H1 (cell line): Measurements from ENCODE around the gene MEDAG. TPM values are rescaled to one million over a fixed set of nuclear protein-coding genes. Genes with fewer than 3 reads are reported as not detected.

Experiments used
- CTCF ChIA-PET: fragments of 300-600 bp; sonication (Branson Sonifier 250); formaldehyde crosslinking; loops from one replicate; lab custom pipeline; 2021; ENCODE audit not compliant: partially characterized antibody; lab: Charles Lee
- POLR2A ChIA-PET: fragments of 300-600 bp; sonication (Branson Sonifier 250); formaldehyde crosslinking; loops from one replicate; lab custom pipeline; 2021; ENCODE audit warnings: inconsistent platforms; ENCODE audit not compliant: partially characterized antibody; lab: Charles Lee
- DNase-seq, 2 experiments: peaks; one replicate each; pipeline versions ENCODE4 v3.0.0 to v3.0.0-alpha.2; 2010 to 2022; ENCODE audit warnings: low spot score in 2 of 2, low read depth in 1 of 2, mixed read lengths in 1 of 2
- FAIRE-seq: peaks from 2 replicates; lab custom pipeline; 2011; peaks lifted over from hg19 to GRCh38; lab: Jason Lieb, UNC
- H2AFZ ChIP-seq: 2 replicates; pipeline ENCODE4 v1.8.1; 2012; ENCODE audit warnings: low read length, inconsistent platforms
- H2AK5ac ChIP-seq: 2 replicates; pipeline ENCODE4 v1.6.1; 2013; ENCODE audit warnings: low read depth, low read length
- H2BK120ac ChIP-seq: replicated peaks from 2 replicates; pipeline ENCODE3; 2013; ENCODE audit warnings: low read depth, low read length, inconsistent platforms
- H2BK12ac ChIP-seq: 2 replicates; pipeline ENCODE4 v1.6.1; 2013; ENCODE audit warnings: low read depth, low read length
- H2BK15ac ChIP-seq: 2 replicates; pipeline ENCODE4 v1.6.1; 2013; ENCODE audit warnings: low read length
- H2BK20ac ChIP-seq: 2 replicates; pipeline ENCODE4 v1.6.1; 2013; ENCODE audit warnings: low read length
- H2BK5ac ChIP-seq: 2 replicates; pipeline ENCODE4 v1.6.1; 2013; ENCODE audit warnings: low read depth, low read length
- H3K14ac ChIP-seq: 2 replicates; pipeline ENCODE4 v1.6.1; 2013; ENCODE audit warnings: inconsistent platforms; ENCODE audit not compliant: insufficient read length
- H3K18ac ChIP-seq: 2 replicates; pipeline ENCODE4 v1.6.1; 2013; ENCODE audit warnings: low read length; ENCODE audit errors: extremely low read depth
- H3K23ac ChIP-seq: 2 replicates; pipeline ENCODE4 v1.6.1; 2013; ENCODE audit warnings: inconsistent platforms; ENCODE audit not compliant: insufficient read length
- H3K23me2 ChIP-seq: 2 replicates; pipeline ENCODE4 v1.6.1; 2013; ENCODE audit warnings: low read depth, low read length
- H3K27ac ChIP-seq: 2 replicates; pipeline ENCODE4 v1.6.1; 2011; ENCODE audit warnings: low read depth, low read length, inconsistent platforms
- H3K27me3 ChIP-seq, 4 experiments: replicated peaks in 1 of 4; 1 replicate in 1 of 4; 2 replicates in 3 of 4; pipeline versions ENCODE4 v1.6.1 to v1.8.1; 2011 to 2013; ENCODE audit warnings: low read length in 3 of 4, mild to moderate bottlenecking in 3 of 4, inconsistent platforms in 2 of 4, mixed read lengths in 2 of 4, moderate library complexity in 1 of 4; ENCODE audit not compliant: control insufficient read depth in 3 of 4, insufficient read depth in 3 of 4; ENCODE audit errors: extremely low read depth in 1 of 4
- H3K36me3 ChIP-seq, 4 experiments: 2 replicates each; pipeline versions ENCODE4 v1.6.1 to v1.8.1; 2011 to 2013; ENCODE audit warnings: mild to moderate bottlenecking in 4 of 4, low read length in 3 of 4, moderate library complexity in 2 of 4, control low read depth in 1 of 4, inconsistent platforms in 1 of 4; ENCODE audit not compliant: insufficient read depth in 4 of 4, control insufficient read depth in 2 of 4
- H3K4ac ChIP-seq: replicated peaks from 2 replicates; pipeline ENCODE3; 2013; ENCODE audit warnings: low read length, low read depth, mixed read lengths, inconsistent platforms; ENCODE audit not compliant: insufficient read length
- H3K4me1 ChIP-seq, 4 experiments: replicated peaks in 1 of 4; 1 replicate in 1 of 4; 2 replicates in 3 of 4; pipeline versions ENCODE4 v1.6.1 to v1.8.1; 2011 to 2013; ENCODE audit warnings: low read length in 3 of 4, inconsistent platforms in 2 of 4, mixed read lengths in 1 of 4; ENCODE audit not compliant: insufficient read depth in 4 of 4, control insufficient read depth in 3 of 4
- H3K4me2 ChIP-seq, 2 experiments: 2 replicates each; pipeline versions ENCODE4 v1.6.1 to v1.8.1; 2011 to 2013; ENCODE audit warnings: low read depth in 2 of 2, low read length in 2 of 2, control low read depth in 1 of 2, inconsistent platforms in 1 of 2, mild to moderate bottlenecking in 1 of 2; ENCODE audit not compliant: insufficient read depth in 1 of 2
- H3K4me3 ChIP-seq, 4 experiments: fragments of 200-600, 300-600 bp in 1 of 4; sonication (generic), shearing (Covaris generic), sonication (Bioruptor Twin) in 1 of 4; 2 replicates each; pipeline versions ENCODE4 v1.5.1 to v1.8.1; 2011 to 2016; ENCODE audit warnings: low read length in 4 of 4, low read depth in 3 of 4, control low read depth in 2 of 4, inconsistent platforms in 2 of 4, mild to moderate bottlenecking in 2 of 4, mixed read lengths in 1 of 4, moderate library complexity in 1 of 4; ENCODE audit not compliant: insufficient read depth in 2 of 4; ENCODE audit errors: extremely low read depth in 1 of 4
- H3K56ac ChIP-seq: replicated peaks from 2 replicates; pipeline ENCODE3; 2013; ENCODE audit warnings: low read depth, mild to moderate bottlenecking, mixed read lengths, low read length, inconsistent platforms; ENCODE audit not compliant: insufficient read length
- H3K79me1 ChIP-seq: 2 replicates; pipeline ENCODE4 v1.6.1; 2013; ENCODE audit warnings: low read depth, low read length, control low read depth
- H3K79me2 ChIP-seq, 2 experiments: 2 replicates each; pipeline versions ENCODE4 v1.6.1 to v1.8.1; 2012 to 2013; ENCODE audit warnings: low read length in 2 of 2, mild to moderate bottlenecking in 2 of 2, inconsistent platforms in 1 of 2; ENCODE audit not compliant: insufficient read depth in 2 of 2, control insufficient read depth in 1 of 2
- H3K9ac ChIP-seq, 4 experiments: replicated peaks in 1 of 4; 1 replicate in 1 of 4; 2 replicates in 3 of 4; pipeline versions ENCODE4 v1.6.1 to v1.8.1; 2011 to 2013; ENCODE audit warnings: low read depth in 3 of 4, low read length in 3 of 4, control low read depth in 2 of 4, mild to moderate bottlenecking in 2 of 4, moderate library complexity in 2 of 4, inconsistent platforms in 1 of 4; ENCODE audit errors: extremely low read depth in 1 of 4
- H3K9me3 ChIP-seq, 2 experiments: 2 replicates each; pipeline versions ENCODE4 v1.6.1 to v1.8.1; 2012 to 2013; ENCODE audit warnings: mild to moderate bottlenecking in 2 of 2, moderate library complexity in 2 of 2, control low read depth in 1 of 2, inconsistent platforms in 1 of 2, low read depth in 1 of 2, low read length in 1 of 2, mixed read lengths in 1 of 2; ENCODE audit not compliant: insufficient read depth in 2 of 2
- H4K20me1 ChIP-seq, 2 experiments: replicated peaks in 1 of 2; 2 replicates each; pipeline versions ENCODE3 to v1.8.1; 2011 to 2013; ENCODE audit warnings: inconsistent platforms in 2 of 2, low read length in 2 of 2, mild to moderate bottlenecking in 1 of 2; ENCODE audit not compliant: insufficient read depth in 2 of 2, control insufficient read depth in 1 of 2
- H4K5ac ChIP-seq: 2 replicates; pipeline ENCODE4 v1.6.1; 2013; ENCODE audit warnings: low read length, low read depth, mixed read lengths, inconsistent platforms; ENCODE audit not compliant: insufficient read length
- H4K8ac ChIP-seq: 2 replicates; pipeline ENCODE4 v1.8.0; 2013; ENCODE audit warnings: mild to moderate bottlenecking, moderate library complexity, low read length, inconsistent platforms; ENCODE audit not compliant: insufficient read depth; ENCODE audit errors: extremely low read depth
- H4K91ac ChIP-seq: replicated peaks from 2 replicates; pipeline ENCODE3; 2013; ENCODE audit warnings: low read length, mixed read lengths, inconsistent platforms; ENCODE audit not compliant: insufficient read length
- PHF8 ChIP-seq: fragments of 200-600 bp; sonication (generic); conservative IDR thresholded peaks from 2 replicates; pipeline ENCODE4 v1.7.1; 2012; ENCODE audit warnings: low read depth, mild to moderate bottlenecking, inconsistent platforms, low read length, moderate library complexity
- POU5F1 ChIP-seq: IDR thresholded peaks from 2 replicates; pipeline ENCODE4 v1.6.1; 2011; ENCODE audit warnings: low read depth, mild to moderate bottlenecking, low read length, moderate library complexity
- SRF ChIP-seq: IDR thresholded peaks from 2 replicates; pipeline ENCODE4 v1.6.1; 2011; ENCODE audit warnings: mild to moderate bottlenecking, low read depth, low read length, moderate library complexity
- WGBS, 2 experiments: shearing (Covaris generic) in 1 of 2; methylation state at CpG; one replicate each; pipeline versions ENCODE4 v1.1.6 to v1.1.7; 2013 to 2015; ENCODE audit warnings: low lambda C conversion rate in 2 of 2, mixed read lengths in 2 of 2, inconsistent platforms in 1 of 2, low coverage in 1 of 2, missing lambda C conversion rate in 1 of 2; ENCODE audit not compliant: insufficient replicate concordance in 2 of 2, insufficient coverage in 1 of 2, insufficient read length in 1 of 2; ENCODE audit errors: extremely low coverage in 1 of 2, missing lambda C conversion rate in 1 of 2; 5-methylcytosine and 5-hydroxymethylcytosine counted together
- polyA plus RNA-seq, 7 experiments: library from polyadenylated mRNA; depleted of rRNA in 3 of 7; stranded (reverse) in 5 of 7; unstranded in 2 of 7; fragments of >200 nt in 5 of 7; fragments of 200-250 nt in 2 of 7; gene quantifications; 1 replicate in 5 of 7; 2 replicates in 1 of 7; 4 replicates in 1 of 7; pipeline versions ENCODE4 v1.2.1 to v1.2.3, GENCODE V29; 2011 to 2013; ENCODE audit warnings: missing spikeins in 2 of 7, mixed read lengths in 2 of 7
- total RNA-seq: library from RNA; stranded (reverse); fragmentation: NEBNext Ultra II Directional; extraction: Animal tissue kit (Norgen Biotek cat#: 25700); gene quantifications from 2 replicates; pipeline ENCODE4 v1.2.1, GENCODE V29; 2021

MEDAG gene
- total and polyA plus RNA-seq, 2 of the 8 experiments (the other 6 are each of a cell fraction or from before 2014, with no cell fraction given) = 2.1 to 3.1 TPM

GRCh38 chr13:30889196-30889690, 16.8 kb upstream of the MEDAG start:
- no peak overlapping the region for H3K23ac ChIP-seq
- H4K91ac ChIP-seq = no peak overlapping the region
- no peaks in the 10 kb centered on the region for H3K9me3 ChIP-seq
- H3K56ac ChIP-seq = no peak overlapping the region
- no peak overlapping the region for H2AFZ ChIP-seq
- POLR2A ChIA-PET = no interaction called here
- TF ChIP-seq POU5F1 = no peak
- TF ChIP-seq PHF8 = no peak
- 0 out of 2 replicates have a peak, but pooled peaks have one; percentile 29 for TF ChIP-seq SRF
- TF ChIP-seq, all 59 proteins: peak for 1
- no peak overlapping the region for H4K5ac ChIP-seq
- FAIRE-seq (no peak), DNase-seq (no peak)
- H3K14ac ChIP-seq = no peak overlapping the region
- H4K20me1 ChIP-seq = no peaks in the 10 kb centered on the region
- H4K8ac ChIP-seq = no peak overlapping the region
- H3K23me2 ChIP-seq = no peaks in the 10 kb centered on the region
- no peak overlapping the region for H2BK12ac ChIP-seq
- H3K4me3 ChIP-seq = no peak overlapping the region
- no peak overlapping the region for H2BK120ac ChIP-seq
- no peak overlapping the region for H2AK5ac ChIP-seq
- WGBS, 2 experiments = 92% methylated on average over 3 of the region's 3 CpGs; no CpG with 5 or more reads in 1 of the 2 experiments
- H3K79me2 ChIP-seq = no peaks in the 10 kb centered on the region
- no peak overlapping the region for H3K9ac ChIP-seq
- no peak overlapping the region for H3K4ac ChIP-seq
- H3K4me2 ChIP-seq = no peak overlapping the region
- peaks cover 0 to 2% (median 0%) of the 10 kb centered on the region in 4 experiments; a peak in 2 of 8 replicates for H3K36me3 ChIP-seq
- H2BK15ac ChIP-seq = no peak overlapping the region
- no peak overlapping the region for H2BK5ac ChIP-seq
- no peak overlapping the region for H3K27ac ChIP-seq
- H3K79me1 ChIP-seq = no peaks in the 10 kb centered on the region
- peaks cover 0 to 4% (median 0%) of the 10 kb centered on the region in 4 experiments; a peak in 2 of 7 replicates for H3K4me1 ChIP-seq
- no peaks in the 10 kb centered on the region for H3K27me3 ChIP-seq
- H3K18ac ChIP-seq = no peak overlapping the region
- H2BK20ac ChIP-seq = no peak overlapping the region
- CTCF ChIA-PET = interaction anchor here (0.8 kb wide), 1 partner anchor 154 kb away, joined by 3 read pairs; no protein-coding TSS in a partner anchor
